ENCODE results near the gene EXOC5.

- no peak for TF ChIP-seq CTCF (IDR thresholded peaks at IDR 0.05; ENCODE audit: poor library complexity, severe bottlenecking)
- no peak for TF ChIP-seq POLR2AphosphoS5 (IDR thresholded peaks at IDR 0.05)
- no peak for TF ChIP-seq EP300 (conservative IDR thresholded peaks at IDR 0.05; ENCODE audit: poor library complexity, severe bottlenecking)
- TF ChIP-seq SMC3 (conservative IDR thresholded peaks at IDR 0.05; ENCODE audit: poor library complexity) = no peak
- no peak for TF ChIP-seq EZH2 (IDR thresholded peaks at IDR 0.05; ENCODE audit: borderline replicate concordance, insufficient read depth, low read length, poor library complexity, severe bottlenecking)
- no peak for TF ChIP-seq REST (IDR thresholded peaks at IDR 0.05; ENCODE audit: borderline replicate concordance)
- TF ChIP-seq RAD21 (conservative IDR thresholded peaks at IDR 0.05) = no peak
These were observed 5.8 kb upstream of the EXOC5 start for GRCh38 chr14:57274551-57274950.
